Stimulated activated CD4-positive, alpha-beta T cell treated with anti-CD3 and anti-CD28 coated beads, TNF-alpha, amount 100 ng/mL, for 4 hours (primary cell): ENCODE data around the gene COL21A1.

Source experiments
- DNase-seq, 3 experiments: peaks; one replicate each; pipeline ENCODE4 v3.0.0-alpha.2; 2020; ENCODE audit warnings: low read depth in 3 of 3

Gene COL21A1

GRCh38 chr6:56245903-56246351, 1.5 kb downstream of the COL21A1 start:
- DNase-seq, result no peak

GRCh38 chr6:56244528-56245253, 2.7 kb downstream of the COL21A1 start:
- no peak for DNase-seq

- DNase-seq, result no peak
These were observed 3.3 kb downstream of the COL21A1 start for GRCh38 chr6:56244089-56244488.

GRCh38 chr6:56243518-56244070, 3.8 kb downstream of the COL21A1 start:
- DNase-seq, result no peak

GRCh38 chr6:56242346-56242745, 5.0 kb downstream of the COL21A1 start:
- DNase-seq, result no peak

GRCh38 chr6:56241124-56241802, 6.1 kb downstream of the COL21A1 start:
- no peak for DNase-seq

- DNase-seq, result no peak
These were observed 9.0 kb downstream of the COL21A1 start for GRCh38 chr6:56238352-56238751.

GRCh38 chr6:56235245-56235644, 12.1 kb downstream of the COL21A1 start:
- no peak for DNase-seq

- DNase-seq, result no peak
These were observed 14.9 kb downstream of the COL21A1 start for GRCh38 chr6:56232436-56232835.

GRCh38 chr6:56231827-56232226, 15.6 kb downstream of the COL21A1 start:
- no peak for DNase-seq

- DNase-seq, result no peak
These were observed 16.3 kb downstream of the COL21A1 start for GRCh38 chr6:56230976-56231566.

GRCh38 chr6:56227071-56227879, 20.1 kb downstream of the COL21A1 start:
- DNase-seq, result no peak

- DNase-seq, result no peak
These were observed 23.4 kb downstream of the COL21A1 start for GRCh38 chr6:56223995-56224394.

GRCh38 chr6:56222499-56222898, 24.9 kb downstream of the COL21A1 start:
- no peak for DNase-seq

GRCh38 chr6:56220078-56220477, 27.3 kb downstream of the COL21A1 start:
- no peak for DNase-seq

GRCh38 chr6:56214703-56215101, 32.7 kb downstream of the COL21A1 start:
- DNase-seq, result no peak

- DNase-seq, result no peak
These were observed 33.2 kb downstream of the COL21A1 start for GRCh38 chr6:56214041-56214702.

- DNase-seq, result no peak
These were observed 35.7 kb downstream of the COL21A1 start for GRCh38 chr6:56211724-56212123.

- no peak for DNase-seq
These were observed 43.2 kb downstream of the COL21A1 start for GRCh38 chr6:56204134-56204533.

GRCh38 chr6:56199956-56200355, 47.4 kb downstream of the COL21A1 start:
- DNase-seq, result no peak

GRCh38 chr6:56193846-56194245, 53.5 kb downstream of the COL21A1 start:
- no peak for DNase-seq
